Stomach (tissue), 4 donors: ENCODE results near the gene RGS6.

Experiments
- CTCF ChIP-seq, 7 experiments: fragments of 450-650 bp in 4 of 7; fragments of 200-600 bp in 3 of 7; sonication (generic) in 3 of 7; IDR thresholded peaks; one replicate each; pipeline ENCODE4 v1.5.1; 2016 to 2019; ENCODE audit warnings: antibody characterized with exemption in 7 of 7, control low read depth in 2 of 7, mild to moderate bottlenecking in 1 of 7
- POLR2A ChIP-seq, 4 donors: fragments of 450-650 bp; IDR thresholded peaks; one replicate each; pipeline ENCODE4 v1.6.1; 2016; ENCODE audit warnings: antibody characterized with exemption in 4 of 4, control low read depth in 2 of 4, mild to moderate bottlenecking in 1 of 4, moderate library complexity in 1 of 4

- TF ChIP-seq CTCF (IDR thresholded peaks at IDR 0.05) = no peak
- no peak for TF ChIP-seq POLR2A (IDR thresholded peaks at IDR 0.05)
Measured at GRCh38 chr14:72513346-72513745, 581.1 kb downstream of the RGS6 start.
